ENCODE measurements around the gene RSPH10B2.
"Not testable (repeated sequence)": the region's sequence is repeated elsewhere in the genome, so short reads cannot be mapped to it uniquely, and the experiment has no call there.

RSPH10B2 gene

DNA sequence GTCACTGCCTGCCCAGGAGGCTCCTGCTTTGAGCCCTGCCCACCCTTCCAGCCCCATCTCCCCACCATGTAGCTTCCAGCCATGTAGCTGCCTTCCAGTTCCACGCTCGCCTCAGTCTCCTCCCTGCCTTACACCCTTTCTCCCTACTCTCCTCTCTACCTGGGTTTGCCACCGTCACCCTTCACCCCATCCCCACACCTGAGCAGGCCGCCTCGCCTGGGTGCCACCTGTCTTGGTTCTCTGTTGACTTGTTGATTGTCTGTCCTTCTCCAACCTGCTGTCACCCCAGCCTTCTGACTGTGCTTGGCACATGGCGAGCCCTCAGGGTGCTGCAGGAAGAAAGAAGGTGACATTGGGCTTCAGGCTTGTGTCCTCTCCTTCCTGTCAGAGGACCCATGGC is 3.7 kb upstream of the RSPH10B2 start:
- H3K4me3 ChIP-seq (ENCODE audit: low read depth, low read length); DNase-seq (ENCODE audit: low read depth, low spot score); in situ Hi-C loops (cut with HindIII; ENCODE audit: low sequenced_read_pairs): not testable (repeated sequence)

DNA sequence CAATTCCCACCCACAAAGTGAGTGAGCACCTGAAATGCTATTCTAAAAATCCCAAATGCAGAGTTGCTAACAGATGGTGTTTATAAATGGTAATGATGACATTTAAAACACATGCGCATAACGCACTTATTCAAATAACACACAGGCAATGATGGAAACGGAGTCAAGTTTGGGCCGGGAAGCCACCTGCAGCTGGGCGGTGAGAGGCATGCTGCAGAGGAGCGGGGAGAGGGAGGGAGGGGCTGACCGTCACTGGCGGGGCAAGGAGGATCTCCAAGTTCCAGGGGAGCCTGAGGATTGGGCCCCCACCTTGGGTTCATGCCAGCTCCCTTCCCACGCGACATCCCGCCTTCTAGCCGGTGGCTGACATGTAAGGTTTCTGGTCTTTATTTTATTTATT is 7.3 kb downstream of the RSPH10B2 start:
- in situ Hi-C loops (cut with HindIII; ENCODE audit: low sequenced_read_pairs); DNase-seq (ENCODE audit: low read depth, low spot score): not testable (repeated sequence)

DNA sequence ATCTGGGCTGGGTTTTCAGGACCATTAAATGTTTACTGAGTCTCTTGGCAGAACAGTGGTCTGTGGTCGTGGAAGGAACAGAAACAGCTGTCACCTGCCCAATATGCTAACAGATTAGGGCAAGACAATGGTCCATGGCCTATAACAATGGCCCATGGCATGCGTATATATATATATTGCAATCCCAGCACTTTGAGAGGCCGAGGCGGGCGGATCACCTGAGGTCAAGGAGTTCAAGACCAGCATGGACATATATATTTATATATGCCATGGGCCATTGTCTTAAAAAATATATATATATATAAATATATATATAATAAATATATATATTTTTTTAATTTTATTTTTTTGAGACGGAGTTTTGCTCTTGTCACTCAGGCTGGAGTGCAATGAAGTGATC is 27.7 kb downstream of the RSPH10B2 start:
- DNase-seq (ENCODE audit: low read depth, low spot score); H3K4me3 ChIP-seq (ENCODE audit: low read depth, low read length); in situ Hi-C loops (cut with HindIII; ENCODE audit: low sequenced_read_pairs): not testable (repeated sequence)

More for the DNA sequence above, 7.3 kb downstream of the RSPH10B2 start:
- not testable (repeated sequence) for H3K4me3 ChIP-seq (ENCODE audit: low read depth, low read length)

DNA sequence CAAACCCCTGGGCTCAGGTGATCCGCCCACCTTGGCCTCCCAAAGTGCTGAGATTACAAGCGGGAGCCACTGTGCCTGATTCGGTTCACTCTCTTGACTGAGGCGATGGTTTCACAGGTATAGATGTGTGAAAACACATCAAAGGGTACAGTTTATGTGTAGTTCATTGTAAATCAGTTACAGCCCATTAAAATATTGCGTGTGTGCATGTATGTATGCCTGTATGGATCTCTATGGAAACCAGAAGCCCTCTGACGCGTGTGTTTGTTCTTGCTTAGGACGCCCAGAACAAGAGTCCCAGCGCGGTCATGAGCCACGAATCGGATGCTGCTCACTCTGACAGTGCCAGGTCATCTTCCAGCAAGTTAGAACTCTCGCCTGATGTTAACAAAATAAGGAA is 35.5 kb downstream of the RSPH10B2 start:
- in situ Hi-C loops (cut with HindIII; ENCODE audit: low sequenced_read_pairs); H3K4me3 ChIP-seq (ENCODE audit: low read depth, low read length); DNase-seq (ENCODE audit: low read depth, low spot score): not testable (repeated sequence)

DNA sequence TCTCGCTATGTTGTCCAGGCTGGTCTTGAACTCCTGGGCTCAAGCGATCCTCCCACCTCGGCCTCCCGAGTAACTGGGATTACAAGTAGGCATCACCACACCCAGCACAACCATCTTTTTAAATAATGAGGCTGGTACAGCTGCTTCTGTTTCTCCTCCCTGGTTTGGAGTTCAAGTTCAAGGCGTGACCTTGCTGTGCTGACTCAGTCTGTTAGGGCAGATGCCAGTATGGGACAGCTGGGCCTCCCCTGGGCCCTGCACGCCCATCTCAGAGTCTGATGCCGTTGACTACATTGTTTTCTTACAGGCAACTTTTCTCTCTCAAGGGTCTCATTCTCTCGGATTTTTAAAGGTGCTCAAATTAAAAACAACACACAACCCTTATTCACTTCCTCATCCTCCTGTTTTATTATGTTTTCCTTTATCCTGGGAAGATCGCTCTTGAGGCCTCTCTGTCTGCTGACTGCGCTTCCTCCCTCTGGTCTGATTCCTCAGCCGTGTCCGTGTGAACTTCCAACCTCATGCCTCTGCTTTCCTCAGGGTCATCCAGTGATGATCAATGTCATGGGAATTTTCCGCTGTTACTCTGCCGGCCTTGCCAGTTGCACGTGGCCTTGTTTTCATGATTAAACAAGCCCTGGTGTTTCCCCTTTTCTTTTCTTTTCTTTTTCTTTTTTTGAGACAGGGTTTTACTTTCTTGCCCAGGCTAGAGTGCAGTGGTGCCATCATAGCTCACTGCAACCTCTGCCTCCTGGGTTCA is 38.4 kb downstream of the RSPH10B2 start:
- in situ Hi-C loops (cut with HindIII; ENCODE audit: low sequenced_read_pairs); H3K4me3 ChIP-seq (ENCODE audit: low read depth, low read length): not testable (repeated sequence)
- peak; percentile 2 for DNase-seq (ENCODE audit: low read depth, low spot score)

DNA sequence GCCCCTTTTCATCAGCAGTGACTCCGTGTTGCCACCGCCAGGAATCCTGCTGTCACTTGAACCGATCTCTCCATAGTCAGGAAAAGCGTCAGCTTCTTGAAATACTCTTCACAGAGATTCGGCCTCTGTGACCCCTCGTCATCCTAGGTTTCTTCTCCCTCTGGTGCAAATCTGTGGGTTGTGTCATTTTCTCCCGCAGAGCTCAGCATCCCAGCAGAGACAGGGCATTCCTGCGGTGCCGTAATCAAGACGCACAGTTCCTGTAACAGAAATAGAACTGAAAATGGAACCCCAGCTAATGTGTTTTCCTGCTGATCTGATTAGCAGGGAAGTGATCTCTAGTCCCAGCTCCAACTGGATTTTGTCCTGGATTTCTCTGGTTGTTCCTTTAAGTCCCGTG is 40.4 kb downstream of the RSPH10B2 start:
- H3K4me3 ChIP-seq (ENCODE audit: low read depth, low read length); in situ Hi-C loops (cut with HindIII; ENCODE audit: low sequenced_read_pairs); DNase-seq (ENCODE audit: low read depth, low spot score): not testable (repeated sequence)

DNA sequence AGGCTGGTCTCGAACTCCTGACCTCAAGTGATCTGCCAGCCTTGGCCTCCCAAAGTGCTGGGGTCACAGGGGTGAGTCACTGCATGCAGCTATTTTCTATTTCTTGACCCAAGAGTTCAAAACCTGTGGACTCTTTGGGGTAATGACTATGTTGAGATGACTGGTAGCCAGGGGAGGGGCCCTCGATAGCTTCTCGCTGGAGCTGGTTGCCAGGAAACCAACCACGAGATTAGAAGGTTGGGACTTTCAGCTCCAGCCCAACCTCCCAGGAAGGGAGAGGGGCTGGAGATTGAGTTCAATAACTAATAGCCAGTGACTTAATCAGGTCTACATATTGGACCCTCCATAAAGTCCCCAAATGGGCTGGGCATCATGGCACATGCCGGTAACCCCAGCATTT is 43.3 kb downstream of the RSPH10B2 start:
- in situ Hi-C loops (cut with HindIII; ENCODE audit: low sequenced_read_pairs); DNase-seq (ENCODE audit: low read depth, low spot score); H3K4me3 ChIP-seq (ENCODE audit: low read depth, low read length): not testable (repeated sequence)

DNA sequence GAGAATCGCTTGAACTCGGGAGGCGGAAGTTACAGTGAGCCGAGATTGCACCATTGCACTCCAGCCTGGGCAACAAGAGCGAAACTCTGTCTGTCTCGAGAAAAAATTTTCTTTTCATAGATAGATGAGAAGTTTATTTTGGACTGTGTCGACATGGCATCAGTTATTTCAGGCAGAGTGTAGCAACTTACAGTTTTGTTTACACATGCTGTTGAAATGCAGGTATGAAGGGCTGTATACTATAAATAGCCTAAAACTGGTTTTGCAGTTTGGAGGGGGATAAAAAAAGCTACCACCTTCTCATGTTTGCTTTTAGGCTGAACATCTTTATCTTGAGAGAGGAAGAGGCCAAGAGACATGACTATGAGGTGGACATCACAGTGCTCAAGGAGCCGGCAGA is 44.1 kb downstream of the RSPH10B2 start:
- H3K4me3 ChIP-seq (ENCODE audit: low read depth, low read length); in situ Hi-C loops (cut with HindIII; ENCODE audit: low sequenced_read_pairs); DNase-seq (ENCODE audit: low read depth, low spot score): not testable (repeated sequence)

DNA sequence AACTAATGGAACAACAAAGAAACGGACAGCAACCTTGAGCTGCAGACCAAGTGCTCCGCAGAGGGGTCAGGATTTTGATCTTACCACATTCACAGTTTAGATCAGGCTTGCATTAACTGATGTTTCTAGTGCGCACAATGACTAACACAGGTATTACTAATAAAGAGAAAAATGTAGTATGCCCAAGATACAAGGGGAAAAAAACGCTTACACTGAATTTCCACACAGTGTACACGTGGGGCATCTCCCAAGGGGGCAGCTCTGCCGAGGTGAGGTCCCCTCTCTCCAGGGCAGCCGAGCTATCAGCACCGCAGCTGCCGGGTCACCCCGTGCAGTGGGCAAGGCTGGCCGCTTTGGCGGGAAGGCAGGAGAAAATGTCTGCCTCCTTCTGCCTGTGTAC is 46.0 kb downstream of the RSPH10B2 start:
- H3K4me3 ChIP-seq (ENCODE audit: low read depth, low read length); in situ Hi-C loops (cut with HindIII; ENCODE audit: low sequenced_read_pairs); DNase-seq (ENCODE audit: low read depth, low spot score): not testable (repeated sequence)

DNA sequence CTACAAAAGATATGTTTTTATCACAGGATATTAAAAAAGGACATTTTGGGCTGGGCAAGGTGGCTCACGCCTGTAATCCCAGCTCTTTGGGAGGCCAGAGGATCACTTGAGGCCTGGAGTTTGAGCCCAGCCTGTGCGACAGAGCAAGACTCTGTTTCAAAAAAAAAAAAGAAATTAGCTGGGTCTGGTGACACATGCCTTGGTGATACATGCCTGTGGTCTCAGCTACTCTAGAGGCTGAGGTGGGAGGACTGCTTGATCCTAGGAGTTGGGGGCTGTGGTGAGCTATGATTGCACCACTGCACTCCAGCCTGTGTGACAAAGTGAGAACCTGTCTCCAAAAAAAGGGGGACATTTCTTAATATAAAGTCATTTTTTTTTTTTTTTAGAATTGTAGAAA is 46.4 kb downstream of the RSPH10B2 start:
- in situ Hi-C loops (cut with HindIII; ENCODE audit: low sequenced_read_pairs); H3K4me3 ChIP-seq (ENCODE audit: low read depth, low read length); DNase-seq (ENCODE audit: low read depth, low spot score): not testable (repeated sequence)

DNA sequence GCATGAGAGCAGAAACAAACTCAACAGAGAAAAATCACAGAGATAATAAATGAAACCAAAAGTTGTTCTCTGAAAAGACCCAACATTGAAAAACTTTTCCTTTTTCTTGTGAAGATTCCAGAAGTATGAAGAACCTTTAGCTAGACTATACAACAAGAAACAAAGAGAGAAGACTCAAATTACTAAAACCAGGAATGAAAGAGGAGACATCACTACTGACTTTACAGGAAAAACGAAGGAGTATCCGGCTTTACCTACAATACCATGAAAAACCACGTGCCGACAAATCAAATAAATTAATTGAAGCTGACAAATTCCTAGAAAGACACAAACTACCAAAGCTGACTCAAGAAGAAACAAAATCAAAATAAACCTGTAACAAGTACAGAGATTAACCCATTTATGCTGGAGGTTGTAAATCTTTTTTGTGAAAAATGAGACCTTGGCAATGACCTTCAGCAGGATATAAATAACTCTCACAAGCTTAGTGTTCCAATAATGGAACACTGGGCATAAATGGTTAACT is 53.6 kb downstream of the RSPH10B2 start:
- in situ Hi-C loops (cut with HindIII; ENCODE audit: low sequenced_read_pairs); H3K4me3 ChIP-seq (ENCODE audit: low read depth, low read length); DNase-seq (ENCODE audit: low read depth, low spot score): not testable (repeated sequence)

DNA sequence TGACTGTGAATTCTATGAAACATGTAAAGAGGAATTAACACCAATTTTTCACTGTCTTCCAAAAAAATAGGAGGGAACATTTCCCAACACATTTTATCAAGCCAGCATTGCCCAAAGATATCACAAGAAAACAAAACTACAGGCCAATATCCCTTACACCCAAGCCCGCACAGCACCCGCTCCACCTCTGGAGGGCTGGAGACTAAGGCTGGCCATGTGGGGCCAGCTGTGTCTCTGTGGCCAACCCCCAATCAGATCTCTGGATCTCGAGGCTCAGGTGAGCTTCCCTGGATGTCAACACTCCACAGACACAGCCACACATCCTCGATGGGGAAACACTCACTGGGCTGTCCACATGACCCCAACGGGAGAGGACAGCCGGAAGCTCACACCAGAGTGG is 54.1 kb downstream of the RSPH10B2 start:
- H3K4me3 ChIP-seq (ENCODE audit: low read depth, low read length); in situ Hi-C loops (cut with HindIII; ENCODE audit: low sequenced_read_pairs); DNase-seq (ENCODE audit: low read depth, low spot score): not testable (repeated sequence)

DNA sequence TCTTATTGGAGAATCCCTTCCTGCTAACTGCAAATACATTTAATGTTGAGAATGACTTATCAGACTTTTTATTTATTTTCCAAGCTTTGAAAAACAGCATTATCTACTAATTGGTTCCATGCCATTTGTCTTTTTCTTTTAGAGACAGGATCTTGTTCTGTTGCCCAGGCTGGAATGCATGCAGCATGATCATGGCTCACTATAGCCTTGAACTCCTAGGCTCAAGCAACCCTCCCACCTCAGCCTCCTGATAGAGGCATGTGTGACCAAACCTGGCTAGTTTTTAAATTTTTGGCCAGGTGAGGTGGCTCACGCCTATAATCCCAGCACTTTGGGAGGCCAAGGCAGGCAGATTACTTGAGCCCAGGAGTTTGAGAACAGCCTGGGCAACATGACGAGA is 59.1 kb downstream of the RSPH10B2 start:
- DNase-seq (ENCODE audit: low read depth, low spot score); in situ Hi-C loops (cut with HindIII; ENCODE audit: low sequenced_read_pairs); H3K4me3 ChIP-seq (ENCODE audit: low read depth, low read length): not testable (repeated sequence)

DNA sequence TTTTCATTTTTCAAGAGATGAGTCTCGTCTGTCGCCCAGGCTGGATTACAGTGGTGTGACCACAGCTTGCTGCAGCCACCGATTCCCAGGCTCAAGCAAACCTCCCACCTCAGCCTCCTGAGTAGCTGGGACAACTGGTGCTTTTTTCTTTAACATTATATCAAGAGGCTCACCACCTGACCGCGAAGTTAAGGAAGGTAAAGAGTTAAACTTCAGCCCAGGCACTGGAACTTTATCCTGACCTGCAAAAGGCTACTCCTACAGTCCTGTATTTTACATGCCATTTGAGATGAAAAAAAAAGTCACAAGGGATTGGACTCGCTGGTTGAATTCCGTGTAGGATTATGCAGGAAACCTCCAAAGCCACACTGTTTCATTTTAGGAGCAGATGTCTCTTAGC is 61.6 kb downstream of the RSPH10B2 start:
- H3K4me3 ChIP-seq (ENCODE audit: low read depth, low read length); DNase-seq (ENCODE audit: low read depth, low spot score); in situ Hi-C loops (cut with HindIII; ENCODE audit: low sequenced_read_pairs): not testable (repeated sequence)

DNA sequence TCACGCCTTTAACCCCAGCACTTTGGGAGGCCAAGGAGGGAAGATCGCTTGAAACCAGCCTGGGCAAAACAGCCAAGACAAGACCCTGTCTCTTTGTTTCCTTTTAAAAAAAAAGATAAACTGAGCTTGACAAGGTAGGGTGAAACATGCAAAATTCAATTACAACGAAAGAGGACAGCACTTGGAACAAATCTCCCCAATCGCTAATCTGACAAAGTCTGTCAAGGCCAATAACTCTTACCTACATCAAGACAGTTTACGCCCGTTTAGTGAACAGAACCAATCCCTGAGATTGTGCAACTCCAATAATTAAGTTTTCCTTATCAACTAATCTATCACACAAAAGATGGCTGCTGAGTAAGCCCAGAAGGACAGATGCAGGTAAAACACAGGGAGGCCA is 67.7 kb downstream of the RSPH10B2 start:
- in situ Hi-C loops (cut with HindIII; ENCODE audit: low sequenced_read_pairs); DNase-seq (ENCODE audit: low read depth, low spot score); H3K4me3 ChIP-seq (ENCODE audit: low read depth, low read length): not testable (repeated sequence)

DNA sequence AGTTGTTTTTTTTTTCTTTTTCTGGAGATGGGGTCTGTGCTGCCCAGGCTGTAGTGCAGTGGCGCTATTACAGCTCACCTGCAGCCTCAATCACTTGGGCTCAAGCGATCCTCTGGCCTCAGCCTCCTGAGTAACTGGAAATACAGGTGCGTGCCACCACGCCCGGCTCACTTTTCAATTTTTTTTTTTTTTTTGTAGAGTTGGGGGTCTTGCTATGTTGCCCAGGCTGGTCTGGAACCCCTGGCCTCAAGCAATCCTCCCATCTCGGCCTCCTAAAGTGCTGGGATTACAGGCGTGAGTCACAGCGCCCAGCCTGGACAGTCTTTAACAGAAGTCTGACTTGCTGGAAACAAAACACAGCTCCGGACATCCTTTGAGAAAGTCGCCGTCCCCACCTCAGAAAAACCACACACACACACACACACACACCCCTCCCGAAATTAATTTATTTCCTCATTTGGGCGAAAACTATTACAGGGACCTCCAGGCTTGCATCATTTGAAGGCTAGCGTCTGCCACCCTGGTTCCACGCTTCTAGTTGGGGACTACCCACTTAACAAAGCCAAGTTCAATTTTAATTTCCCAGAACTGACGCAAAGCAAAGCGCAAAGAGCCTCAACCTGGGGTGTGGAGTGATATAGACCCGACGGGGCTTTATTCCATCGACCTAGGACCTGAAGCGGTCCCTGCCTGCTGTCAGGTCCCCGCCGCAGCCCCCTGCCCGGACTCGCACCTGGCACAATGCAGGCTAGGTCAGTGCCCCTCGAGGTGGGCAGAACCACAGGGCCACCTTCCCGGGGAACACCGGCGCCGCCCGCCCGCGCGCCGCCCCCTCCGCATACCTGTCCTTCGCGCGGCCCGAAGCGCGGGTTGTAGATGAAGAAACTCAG is 71.6 kb downstream of the RSPH10B2 start:
- not testable (repeated sequence) for DNase-seq (ENCODE audit: low read depth, low spot score)

More for the DNA sequence above, 71.6 kb downstream of the RSPH10B2 start:
- in situ Hi-C loops (cut with HindIII; ENCODE audit: low sequenced_read_pairs), result not testable (repeated sequence)
- peak overlapping the region; percentile 38 for H3K4me3 ChIP-seq (ENCODE audit: low read depth, low read length)
